Heart left ventricle (tissue), 13 donors: Measurements from ENCODE around the gene PLA2G4D.

Source experiments
- POLR2A ChIP-seq, 2 donors: fragments of 450-650 bp; IDR thresholded peaks; one replicate each; pipeline ENCODE4 v1.6.1; 2017; ENCODE audit warnings: antibody characterized with exemption in 2 of 2, mild to moderate bottlenecking in 2 of 2, moderate library complexity in 2 of 2
- TF ChIP-seq, protein P1 (sequence below), 12 donors: fragments of 200-600 bp; sonication (generic) in 4 of 12; IDR thresholded peaks; one replicate each; pipeline versions ENCODE4 v1.5.0 to v1.8.0; 2018 to 2022; ENCODE audit warnings: antibody characterized with exemption in 12 of 12, mild to moderate bottlenecking in 5 of 12
- donor health status: ischemic (EF 13 %, LVEDD 7.1; RV severe dilation, severe dysfunction).
- donor health status: DM: no; HTN: yes; CAD: no.
- donor health status: DM: no; HTN: no; CAD: no.
- donor health status: ischemic (EF 25% LVEDD 6.9; RV normal size, moderate dysfunction).
- donor health status: ischemic (EF 25% LVEDD 5.7; RV mildly dilated, moderate dysfunction).
- donor health status: ischemic (EF 35%, LVEDD 5.7; RV mildly dilated, moderate dysfunction).
- donor health status: nonischemic (EF 11% LVEDD 7.7; RV severe dilation, severe dysfunction).
- donor health status: DM: yes; HTN: yes; CAD: no.
- donor health status: PGD.
- donor health status: ischemic (EF 29% LVEDD 5.4; RV normal size, mild dysfunction).
- donor health status: nonischemic (EF 23%, LVEDD 6.1; RV moderate dilation, normal function).

- TF ChIP-seq POLR2A (IDR thresholded peaks at IDR 0.05), result no peak
- TF ChIP-seq, protein P1, sequence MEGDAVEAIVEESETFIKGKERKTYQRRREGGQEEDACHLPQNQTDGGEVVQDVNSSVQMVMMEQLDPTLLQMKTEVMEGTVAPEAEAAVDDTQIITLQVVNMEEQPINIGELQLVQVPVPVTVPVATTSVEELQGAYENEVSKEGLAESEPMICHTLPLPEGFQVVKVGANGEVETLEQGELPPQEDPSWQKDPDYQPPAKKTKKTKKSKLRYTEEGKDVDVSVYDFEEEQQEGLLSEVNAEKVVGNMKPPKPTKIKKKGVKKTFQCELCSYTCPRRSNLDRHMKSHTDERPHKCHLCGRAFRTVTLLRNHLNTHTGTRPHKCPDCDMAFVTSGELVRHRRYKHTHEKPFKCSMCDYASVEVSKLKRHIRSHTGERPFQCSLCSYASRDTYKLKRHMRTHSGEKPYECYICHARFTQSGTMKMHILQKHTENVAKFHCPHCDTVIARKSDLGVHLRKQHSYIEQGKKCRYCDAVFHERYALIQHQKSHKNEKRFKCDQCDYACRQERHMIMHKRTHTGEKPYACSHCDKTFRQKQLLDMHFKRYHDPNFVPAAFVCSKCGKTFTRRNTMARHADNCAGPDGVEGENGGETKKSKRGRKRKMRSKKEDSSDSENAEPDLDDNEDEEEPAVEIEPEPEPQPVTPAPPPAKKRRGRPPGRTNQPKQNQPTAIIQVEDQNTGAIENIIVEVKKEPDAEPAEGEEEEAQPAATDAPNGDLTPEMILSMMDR (IDR thresholded peaks at IDR 0.05), result no peak
Observed at GRCh38 chr15:42118650-42119445, 24.5 kb upstream of the PLA2G4D start.
